ENCODE data around the gene RTL1.

Gene RTL1

GRCh38 chr14:100873096-100873482 is 30.4 kb downstream of the RTL1 start:
- DNase-seq (ENCODE audit: extremely low read depth, low read depth): no peak
- no peak for TF ChIP-seq CTCF (IDR thresholded peaks at IDR 0.05; ENCODE audit: low read depth, low read length, missing control alignments)
- H3K4me3 ChIP-seq (replicated peaks; ENCODE audit: low read depth, low read length): no peak overlapping the region

GRCh38 chr14:100872259-100873095 is 31.0 kb downstream of the RTL1 start:
- TF ChIP-seq CTCF (IDR thresholded peaks at IDR 0.05; ENCODE audit: low read depth, low read length, missing control alignments): no peak
- no peak overlapping the region for H3K4me3 ChIP-seq (replicated peaks; ENCODE audit: low read depth, low read length)
- no peak for DNase-seq (ENCODE audit: extremely low read depth, low read depth)

- no peak for DNase-seq (ENCODE audit: extremely low read depth, low read depth)
- TF ChIP-seq CTCF (IDR thresholded peaks at IDR 0.05; ENCODE audit: low read depth, low read length, missing control alignments): no peak
- H3K4me3 ChIP-seq (replicated peaks; ENCODE audit: low read depth, low read length): no peak overlapping the region
These were observed 32.0 kb downstream of the RTL1 start for GRCh38 chr14:100871234-100872186.

GRCh38 chr14:100868621-100869370 is 34.7 kb downstream of the RTL1 start:
- TF ChIP-seq CTCF (IDR thresholded peaks at IDR 0.05; ENCODE audit: low read depth, low read length, missing control alignments): no peak
- H3K4me3 ChIP-seq (replicated peaks; ENCODE audit: low read depth, low read length): no peak overlapping the region
- DNase-seq (ENCODE audit: extremely low read depth, low read depth): no peak

GRCh38 chr14:100867631-100868315 is 35.7 kb downstream of the RTL1 start:
- no peak for TF ChIP-seq CTCF (IDR thresholded peaks at IDR 0.05; ENCODE audit: low read depth, low read length, missing control alignments)

More at GRCh38 chr14:100867631-100868315, 35.7 kb downstream of the RTL1 start:
- H3K4me3 ChIP-seq (replicated peaks; ENCODE audit: low read depth, low read length): no peak overlapping the region
- DNase-seq (ENCODE audit: extremely low read depth, low read depth): no peak

Data from HFF-Myc (cell line).